ENCODE results near the gene POLQ.
"Not testable (repeated sequence)": the region's sequence is repeated elsewhere in the genome, so short reads cannot be mapped to it uniquely, and the experiment has no call there.

The POLQ gene

DNA sequence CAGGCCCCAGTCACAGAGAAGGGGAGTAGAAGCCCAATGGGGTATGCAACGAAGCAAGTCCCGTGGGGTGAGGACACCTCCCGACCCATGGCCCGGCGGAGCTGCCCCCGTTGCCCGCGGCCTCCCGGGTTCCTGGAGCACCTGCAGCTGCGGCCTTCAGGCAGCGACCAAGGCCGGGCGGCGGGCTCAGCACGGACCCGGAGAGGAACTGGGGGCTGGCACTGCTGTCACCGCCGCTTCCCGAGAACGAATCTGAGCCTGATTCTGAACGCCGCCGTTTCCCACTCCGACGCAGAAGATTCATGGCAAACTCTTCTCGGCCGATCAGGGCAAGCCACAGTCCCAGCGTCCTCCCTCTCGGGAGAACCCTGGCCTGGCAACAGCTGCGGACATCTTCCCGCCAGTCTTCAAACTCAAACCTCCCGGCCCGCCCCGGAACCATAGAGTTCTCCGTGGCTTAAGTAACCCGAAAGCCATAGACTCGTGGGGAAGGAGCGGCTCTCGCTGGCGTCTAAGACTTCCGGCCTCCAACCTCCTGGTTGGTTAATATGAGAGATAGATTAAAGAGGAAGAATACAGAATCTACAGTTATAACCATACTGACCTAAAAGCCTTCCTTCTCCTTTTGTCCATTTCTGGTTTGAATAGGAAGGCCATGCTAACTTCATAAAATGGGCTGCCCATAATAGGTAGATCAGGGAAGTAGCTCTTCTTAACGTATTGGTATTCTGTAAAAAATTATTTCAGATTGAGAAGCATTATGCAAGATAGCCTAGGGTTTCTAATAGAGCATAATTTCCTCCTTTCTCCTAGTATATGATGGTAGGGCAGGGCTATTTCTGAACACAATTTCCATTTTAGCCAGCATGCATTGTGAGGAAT is at the start of gene POLQ:
TSS of gene POLQ (minus strand) at position 415 of the 882 bp plus-strand sequence. CDS start at position 304, 111 bp downstream.
- peak; percentile 99 for DNase-seq

DNA sequence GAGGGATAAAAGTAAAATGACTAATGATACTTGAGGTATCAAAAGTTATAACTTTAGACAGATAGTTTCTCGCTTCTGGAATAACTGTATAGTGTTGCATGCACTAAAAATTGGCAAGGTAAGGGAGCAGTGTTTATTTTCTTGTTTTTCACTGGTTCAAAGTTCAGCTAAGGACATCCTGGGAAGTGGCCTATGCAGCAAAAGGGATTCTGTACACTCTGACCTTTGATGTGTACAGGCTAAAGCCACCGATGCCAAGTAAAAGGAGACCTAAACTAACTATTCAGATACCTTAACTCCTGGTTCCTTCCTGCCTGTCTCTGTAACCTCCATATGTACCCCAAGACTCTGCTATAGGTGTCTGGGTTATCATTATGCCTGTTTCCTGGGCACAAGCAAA is 49.1 kb upstream of the POLQ start:
- DNase-seq: no peak

DNA sequence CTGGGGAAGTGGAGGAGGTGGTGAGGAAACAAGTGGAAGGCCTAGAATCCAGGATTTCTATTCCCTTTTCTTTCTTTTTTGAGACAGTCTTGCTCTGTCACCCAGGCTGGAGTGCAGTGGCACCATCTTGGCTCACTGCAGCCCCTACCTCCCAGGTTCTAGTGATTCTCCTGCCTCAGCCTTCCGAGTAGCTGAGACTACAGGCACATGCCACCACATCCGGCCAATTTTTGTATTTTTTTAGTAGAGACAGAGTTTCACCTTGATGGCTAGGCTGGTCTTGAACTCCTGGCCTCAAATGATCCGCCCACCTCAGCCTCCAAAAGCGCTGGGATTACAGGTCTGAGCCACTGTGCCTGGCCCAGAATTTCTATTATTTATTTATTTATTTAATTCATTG is 48.0 kb upstream of the POLQ start:
- DNase-seq: not testable (repeated sequence)

- no peak for DNase-seq
Observed at GRCh38 chr3:121592856-121593702, 47.3 kb upstream of the POLQ start, which contains the start of gene FBXO40. Gene FBXO40 (plus strand): TSS chr3:121593379. CDS start chr3:121620576, 27,197 bp downstream.

DNA sequence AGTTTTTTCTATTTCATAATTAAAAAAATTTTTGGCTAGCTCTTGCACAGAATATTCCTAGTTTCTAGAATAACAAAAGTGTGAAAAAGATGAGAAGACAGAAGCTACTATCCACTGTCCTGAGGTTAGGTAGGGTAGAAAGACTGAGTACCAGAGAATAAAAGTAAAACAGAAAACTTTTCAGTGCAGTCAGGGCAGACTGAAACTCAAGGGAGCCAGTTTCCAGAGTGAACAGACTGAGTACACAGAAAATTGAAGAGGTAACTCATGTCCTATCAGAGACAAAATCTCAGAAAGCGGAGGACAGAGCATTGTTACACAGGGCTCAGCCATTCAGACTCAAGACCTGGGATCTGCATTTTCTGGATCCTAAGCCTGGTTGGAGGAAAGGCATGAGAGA is 38.6 kb upstream of the POLQ start:
- no peak for DNase-seq

- DNase-seq: no peak
Observed at GRCh38 chr3:121581691-121582090, 35.9 kb upstream of the POLQ start.

GRCh38 chr3:121574449-121574848 is 28.7 kb upstream of the POLQ start:
- DNase-seq: peak; percentile 75

DNA sequence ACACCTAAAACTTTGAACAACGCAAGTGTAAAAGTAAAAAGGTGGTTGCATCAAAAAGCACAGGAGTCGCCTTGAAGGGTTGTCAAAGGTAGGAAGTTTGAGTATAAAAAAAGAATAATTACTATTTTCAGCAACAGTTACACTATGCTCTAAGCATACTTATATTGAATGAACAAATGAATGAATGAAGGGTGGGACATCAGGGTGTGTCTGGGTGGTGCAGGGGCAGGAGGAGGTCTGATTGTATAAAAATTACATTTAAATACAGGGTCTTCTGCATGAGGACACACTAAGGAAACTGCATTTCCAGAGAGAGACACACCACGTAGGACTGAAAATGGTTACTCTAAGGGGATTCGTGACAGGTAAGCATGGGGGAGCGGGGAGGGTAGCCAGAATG is 21.9 kb upstream of the POLQ start, which contains the start of gene ARGFX:
TSS of gene ARGFX (plus strand) at position 301 of the 400 bp plus-strand sequence. CDS start 2,765 bp downstream, outside the sequence.
- DNase-seq: no peak

- DNase-seq: no peak
Observed at GRCh38 chr3:121566773-121567172, 21.0 kb upstream of the POLQ start.

DNA sequence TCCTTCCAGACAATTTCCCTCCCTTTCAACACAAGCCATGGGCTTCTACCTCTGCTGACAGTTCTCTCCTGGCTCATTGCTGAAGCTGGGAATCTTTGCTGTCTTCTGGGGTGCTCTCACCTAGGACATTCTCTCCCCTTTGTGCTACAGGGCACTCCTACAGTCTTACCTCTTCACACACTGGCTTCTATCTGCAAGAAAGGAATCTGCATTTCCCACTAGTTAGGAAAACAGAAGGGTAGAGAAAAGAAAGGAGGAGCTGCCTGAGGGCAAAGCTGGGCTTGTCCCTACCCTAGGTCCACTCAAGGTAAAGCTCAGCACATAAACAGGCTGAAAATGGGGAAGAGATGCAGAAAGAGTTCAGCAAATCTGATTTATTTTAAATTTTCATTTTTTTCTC is 16.4 kb upstream of the POLQ start:
- no peak for DNase-seq

GRCh38 chr3:121557426-121557934 is 11.7 kb upstream of the POLQ start:
- DNase-seq: no peak

DNA sequence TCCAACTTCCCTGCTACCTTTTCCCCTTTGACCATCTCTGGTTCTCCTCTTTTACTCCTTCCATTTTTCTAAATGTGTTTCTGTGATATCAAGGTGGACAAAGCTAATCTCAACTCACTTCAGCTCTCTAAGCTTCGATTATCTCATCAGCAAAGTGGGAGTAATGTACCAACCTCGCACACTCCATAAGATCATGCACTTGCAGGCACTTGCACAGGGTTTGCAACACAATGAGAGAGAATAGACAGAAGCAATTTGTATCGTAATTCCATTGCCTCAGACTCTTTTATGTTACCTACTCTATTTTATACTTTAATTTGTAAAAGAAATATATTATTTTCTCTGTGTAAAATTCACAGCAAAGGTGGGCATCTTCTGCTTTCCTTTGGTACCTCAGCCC is 7.0 kb upstream of the POLQ start:
- no peak for DNase-seq

GRCh38 chr3:121552379-121552778 is 6.6 kb upstream of the POLQ start:
- DNase-seq: no peak

GRCh38 chr3:121545049-121545573 is 677 bp downstream of the POLQ start:
- DNase-seq: peak; percentile 55

DNA sequence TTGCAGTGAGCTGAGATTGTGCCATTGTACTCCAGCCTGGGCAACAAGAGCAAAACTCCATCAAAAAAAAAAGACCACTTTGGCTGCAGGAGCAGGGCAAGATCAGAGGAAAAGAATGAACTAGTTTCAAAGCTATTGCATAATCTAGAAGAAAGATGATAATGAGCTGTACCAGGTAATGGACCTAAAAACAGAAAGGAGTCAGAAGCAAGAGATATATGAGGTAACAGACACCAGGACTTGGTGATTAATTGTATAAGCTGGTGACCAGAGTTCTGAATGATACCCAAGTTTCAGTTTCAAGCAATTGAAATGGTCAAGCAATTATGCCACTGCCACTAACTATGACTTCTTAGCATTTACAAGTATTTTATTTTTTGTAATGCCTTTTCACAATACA is 2.9 kb downstream of the POLQ start:
- DNase-seq: no peak

GRCh38 chr3:121531269-121531668 is 14.5 kb downstream of the POLQ start:
- DNase-seq: no peak

GRCh38 chr3:121529308-121529707 is 16.5 kb downstream of the POLQ start:
- peak; percentile 44 for DNase-seq

GRCh38 chr3:121520510-121520909 is 25.3 kb downstream of the POLQ start:
- no peak for DNase-seq

DNA sequence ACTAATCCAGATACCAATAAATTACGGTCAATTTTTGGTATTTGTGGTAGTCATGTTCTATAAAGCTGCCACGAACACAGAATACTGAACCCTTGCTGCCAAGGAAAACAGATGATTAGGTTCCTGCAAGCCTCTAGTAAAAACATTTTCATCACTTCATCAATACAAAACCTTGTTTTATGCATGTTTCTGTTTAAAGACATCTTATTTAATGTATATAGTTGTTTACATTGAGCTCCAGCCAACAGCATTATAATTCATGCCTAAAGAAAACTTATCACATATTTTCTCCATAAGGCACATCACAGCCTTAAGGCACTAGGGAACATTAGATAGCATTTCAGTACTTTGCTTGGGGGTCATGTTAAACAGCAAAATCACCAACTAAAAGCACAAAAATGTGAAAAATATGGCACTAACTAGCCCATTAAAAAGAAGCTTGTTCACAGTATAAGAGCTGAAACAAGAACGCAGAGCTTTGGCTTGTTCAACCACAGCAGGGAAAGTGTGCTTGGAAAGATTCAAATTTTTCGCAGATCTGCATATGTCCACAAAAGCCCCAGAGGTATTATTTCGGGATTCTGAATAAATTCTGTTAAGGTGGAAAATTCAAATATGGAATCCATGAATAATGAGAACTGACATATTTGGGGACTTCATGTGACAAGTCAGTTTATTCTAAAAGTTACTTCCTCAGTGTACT is 27.7 kb downstream of the POLQ start:
- DNase-seq: no peak

DNA sequence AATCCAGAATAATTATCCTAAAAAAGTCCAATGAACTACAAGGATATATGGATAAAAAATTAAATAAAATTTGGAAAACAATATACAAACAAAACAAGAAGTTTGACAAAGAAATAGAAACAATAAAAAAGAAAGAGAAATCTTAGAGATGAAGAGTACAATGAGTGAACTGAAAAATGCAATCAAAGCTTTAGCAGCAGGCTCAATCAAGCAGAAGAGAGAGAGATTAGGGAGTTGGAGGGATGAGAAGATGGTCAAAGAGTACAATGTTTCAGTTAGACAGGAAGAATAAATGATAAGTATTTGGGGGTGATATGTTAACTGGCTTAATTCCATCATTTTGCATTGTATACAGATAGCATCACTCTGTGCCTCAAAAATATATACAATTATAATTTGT is 29.9 kb downstream of the POLQ start:
- no peak for DNase-seq

GRCh38 chr3:121515313-121515712 is 30.5 kb downstream of the POLQ start:
- peak; percentile 86 for DNase-seq

DNA sequence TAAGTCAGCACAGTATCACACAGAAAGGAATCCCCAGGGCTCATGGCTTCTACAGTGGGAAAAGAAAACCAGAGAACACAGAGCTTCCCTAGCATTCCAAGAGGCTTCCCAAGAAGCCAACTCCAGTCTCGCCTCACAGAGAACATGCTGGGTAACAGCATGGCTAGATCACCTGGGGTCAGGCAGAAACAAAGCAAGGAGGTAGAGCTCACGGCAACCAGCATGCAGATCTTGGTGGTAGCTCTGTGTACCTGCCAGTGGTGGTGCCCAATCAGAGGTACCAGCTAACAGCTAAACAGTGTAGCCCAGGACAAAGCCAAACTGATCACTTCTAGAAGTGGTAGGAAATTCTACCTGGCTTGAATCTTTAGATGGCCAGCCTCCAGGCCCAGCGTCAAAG is 31.3 kb downstream of the POLQ start:
- DNase-seq: no peak

DNA sequence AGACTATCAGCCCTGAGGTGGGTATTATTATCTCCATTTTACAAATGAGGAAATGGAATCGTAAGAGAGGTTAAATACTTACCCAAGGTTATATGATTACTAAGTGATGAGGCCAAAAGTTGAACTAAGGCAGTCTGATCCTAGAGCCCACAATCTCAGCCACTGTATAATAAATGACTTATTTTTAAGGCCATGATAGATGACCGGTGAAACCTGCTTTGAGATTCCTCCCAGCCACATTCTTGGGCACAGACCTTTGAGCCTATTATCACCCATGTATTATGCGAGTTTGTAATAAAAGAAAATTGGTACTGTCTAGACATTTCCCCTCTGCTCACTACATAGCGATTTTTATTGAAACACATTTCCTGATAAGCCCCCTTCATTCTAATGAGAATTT is 37.4 kb downstream of the POLQ start:
- no peak for DNase-seq

Data from hematopoietic multipotent progenitor cell treated with erythropoietin and hydrocortisone succinate and interleukin-3 and kit ligand, for 6 days (in vitro differentiated cells).